Fibroblast of villous mesenchyme (primary cell): ENCODE data around the gene GNB2. TPM values are rescaled to one million over a fixed set of nuclear protein-coding genes. Genes with fewer than 3 reads are reported as not detected.
A peak's percentile ranks its signal among the peaks of the same experiment; 100 is the strongest.

ENCODE experiments used
- DNase-seq: peaks from one replicate; pipeline ENCODE4 v3.0.0-alpha.2; 2010; ENCODE audit warnings: low read depth
- H3K4me3 ChIP-seq: 2 replicates; pipeline ENCODE4 v1.5.1; 2011; ENCODE audit warnings: low read depth, mild to moderate bottlenecking, low read length
- total RNA-seq: library from RNA; depleted of rRNA; stranded (reverse); fragments of >200 nt; gene quantifications from 2 replicates; pipeline ENCODE4 v1.2.3, GENCODE V29; 2012
- TF ChIP-seq, protein P1 (sequence below): IDR thresholded peaks from 2 replicates; pipeline ENCODE4 v1.5.1; 2012; ENCODE audit warnings: low read depth, mild to moderate bottlenecking, low read length; ENCODE audit not compliant: insufficient read depth

The GNB2 gene
- total RNA-seq, 1 donor: 88.1 TPM

DNA sequence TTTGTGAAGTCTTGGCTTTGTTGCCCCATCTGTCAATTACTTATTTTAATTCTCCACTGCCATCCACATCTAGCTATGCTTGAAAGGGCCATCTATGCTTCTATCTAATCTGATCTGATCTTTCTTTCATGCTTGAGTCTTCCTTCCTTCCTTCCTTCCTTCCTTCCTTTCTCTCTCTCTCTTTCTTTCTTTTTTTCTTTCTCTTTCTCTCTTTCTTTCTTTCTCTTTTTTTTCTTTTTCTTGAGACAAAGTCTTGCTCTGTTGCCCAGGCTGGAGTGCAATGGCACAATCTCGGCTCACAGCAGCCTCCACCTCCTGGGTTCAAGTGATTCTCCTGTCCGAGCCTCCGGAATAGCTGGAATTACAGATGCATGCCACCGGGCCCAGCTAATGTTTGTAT, 43.5 kb upstream of the GNB2 start:
- H3K4me3 ChIP-seq: no peak overlapping the region
- DNase-seq: no peak
- TF ChIP-seq, protein P1, sequence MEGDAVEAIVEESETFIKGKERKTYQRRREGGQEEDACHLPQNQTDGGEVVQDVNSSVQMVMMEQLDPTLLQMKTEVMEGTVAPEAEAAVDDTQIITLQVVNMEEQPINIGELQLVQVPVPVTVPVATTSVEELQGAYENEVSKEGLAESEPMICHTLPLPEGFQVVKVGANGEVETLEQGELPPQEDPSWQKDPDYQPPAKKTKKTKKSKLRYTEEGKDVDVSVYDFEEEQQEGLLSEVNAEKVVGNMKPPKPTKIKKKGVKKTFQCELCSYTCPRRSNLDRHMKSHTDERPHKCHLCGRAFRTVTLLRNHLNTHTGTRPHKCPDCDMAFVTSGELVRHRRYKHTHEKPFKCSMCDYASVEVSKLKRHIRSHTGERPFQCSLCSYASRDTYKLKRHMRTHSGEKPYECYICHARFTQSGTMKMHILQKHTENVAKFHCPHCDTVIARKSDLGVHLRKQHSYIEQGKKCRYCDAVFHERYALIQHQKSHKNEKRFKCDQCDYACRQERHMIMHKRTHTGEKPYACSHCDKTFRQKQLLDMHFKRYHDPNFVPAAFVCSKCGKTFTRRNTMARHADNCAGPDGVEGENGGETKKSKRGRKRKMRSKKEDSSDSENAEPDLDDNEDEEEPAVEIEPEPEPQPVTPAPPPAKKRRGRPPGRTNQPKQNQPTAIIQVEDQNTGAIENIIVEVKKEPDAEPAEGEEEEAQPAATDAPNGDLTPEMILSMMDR: no peak

DNA sequence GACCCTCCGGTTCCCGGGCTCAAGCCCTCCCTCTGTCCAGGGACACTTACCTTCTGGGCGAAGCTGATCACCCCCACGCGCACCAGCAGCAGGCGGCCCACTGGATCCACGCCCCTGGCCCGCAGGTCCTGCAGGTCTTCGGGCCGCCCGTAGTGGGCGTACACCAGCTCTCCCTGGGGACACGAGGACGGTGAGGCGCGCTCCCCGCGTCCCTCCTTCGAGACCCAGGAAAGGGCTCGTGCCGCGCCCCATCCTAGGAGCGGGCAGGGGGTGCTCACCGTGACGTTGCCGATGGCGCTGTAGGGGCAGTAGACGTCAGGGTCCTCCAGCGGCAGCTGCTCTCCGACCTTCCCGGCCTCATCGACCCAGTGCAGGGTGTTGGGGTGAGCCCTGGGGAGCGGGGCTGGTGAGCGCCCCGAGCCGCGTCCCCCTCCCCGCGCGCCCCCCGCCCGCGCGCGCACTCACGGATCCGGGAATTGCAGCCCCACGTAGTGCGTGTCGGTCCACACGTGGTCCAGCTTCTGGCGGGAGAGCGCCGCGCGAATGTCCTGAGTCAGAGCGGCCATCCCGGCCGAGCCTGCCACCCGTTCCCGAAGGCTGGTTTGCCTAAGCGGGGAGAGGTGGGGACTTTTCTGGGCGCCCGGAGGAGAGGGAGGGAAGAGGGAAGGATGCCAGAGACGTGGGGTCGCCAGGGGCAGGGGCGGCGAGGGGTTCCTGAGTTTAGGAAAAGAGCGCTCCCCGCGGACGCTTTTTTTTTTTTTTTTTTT, 40.4 kb upstream of the GNB2 start:
- TF ChIP-seq, protein P1: peak; percentile 30
- H3K4me3 ChIP-seq: peak overlapping the region; percentile 53
- peak; percentile 13 for DNase-seq

DNA sequence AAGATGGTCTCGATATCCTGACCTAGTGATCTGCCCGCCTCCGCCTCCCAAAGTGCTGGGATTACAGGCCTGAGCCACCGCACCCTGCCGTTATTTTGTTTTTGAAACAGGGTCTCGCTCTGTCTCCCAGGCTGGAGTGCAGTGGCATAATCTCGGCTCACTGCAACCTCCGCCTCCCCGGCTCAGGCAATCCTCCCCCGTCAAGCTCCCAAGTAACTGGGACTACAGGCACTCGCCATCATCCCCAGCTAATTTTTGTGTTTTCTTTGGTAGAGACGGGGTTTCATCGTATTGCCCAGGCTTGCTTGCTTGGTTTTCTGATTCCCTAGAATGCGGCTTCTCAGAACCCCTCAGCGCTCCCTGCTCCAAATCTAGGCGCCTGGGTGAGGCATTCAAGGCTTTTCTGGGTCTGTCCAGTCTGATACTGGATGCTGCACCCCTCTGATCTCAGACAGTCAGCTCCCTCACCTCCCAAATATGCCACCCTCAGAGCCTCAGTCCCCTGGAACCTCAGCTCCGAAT, 33.5 kb upstream of the GNB2 start:
- DNase-seq: no peak
- H3K4me3 ChIP-seq: no peak overlapping the region
- TF ChIP-seq, protein P1: no peak

DNA sequence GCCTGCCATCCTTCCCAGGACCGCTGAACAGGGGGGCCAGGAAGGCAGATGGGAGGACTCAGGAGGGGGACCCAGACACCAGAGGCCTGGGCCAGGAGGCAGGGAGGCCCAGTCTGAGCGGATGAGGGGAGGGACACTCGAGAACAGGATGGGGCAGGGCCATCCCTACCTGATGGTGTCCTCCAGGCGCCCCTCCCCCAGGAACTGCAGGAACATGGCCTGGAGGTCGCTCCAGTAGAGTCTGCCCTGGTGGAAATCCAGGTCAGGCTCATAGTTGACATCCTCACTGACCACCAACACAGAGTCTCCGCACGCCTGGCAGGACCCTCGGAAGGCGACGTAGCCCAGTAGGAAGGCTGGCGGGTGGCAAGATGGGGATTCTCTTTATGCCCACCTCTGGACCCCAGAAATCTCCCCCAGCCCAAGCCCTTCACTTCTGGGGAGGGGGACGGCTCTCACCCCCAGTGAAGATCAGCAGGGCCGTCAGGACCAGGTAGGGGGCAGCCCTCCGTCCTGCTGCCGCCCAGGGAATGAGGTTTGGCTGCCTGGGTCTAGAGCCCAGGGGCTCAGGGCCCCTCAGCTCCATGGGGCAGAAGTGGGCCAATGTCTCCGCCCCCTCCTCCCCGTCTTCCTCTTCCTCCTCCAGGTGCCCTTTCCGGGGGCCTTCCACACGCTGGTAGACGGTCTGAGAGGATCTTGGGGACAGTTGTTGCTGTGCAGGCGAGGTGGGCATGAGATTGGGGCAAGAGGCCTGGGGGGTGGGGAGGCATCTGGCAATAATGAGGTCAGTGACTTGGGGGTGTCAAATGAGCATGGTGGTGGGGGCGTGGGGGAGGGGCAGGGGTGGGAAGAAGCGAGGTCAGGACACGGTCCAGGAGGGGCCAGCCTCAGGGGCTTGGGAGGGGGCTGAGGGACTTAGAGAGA, 32.8 kb upstream of the GNB2 start:
- H3K4me3 ChIP-seq: no peak overlapping the region
- TF ChIP-seq, protein P1: no peak
- no peak for DNase-seq

DNA sequence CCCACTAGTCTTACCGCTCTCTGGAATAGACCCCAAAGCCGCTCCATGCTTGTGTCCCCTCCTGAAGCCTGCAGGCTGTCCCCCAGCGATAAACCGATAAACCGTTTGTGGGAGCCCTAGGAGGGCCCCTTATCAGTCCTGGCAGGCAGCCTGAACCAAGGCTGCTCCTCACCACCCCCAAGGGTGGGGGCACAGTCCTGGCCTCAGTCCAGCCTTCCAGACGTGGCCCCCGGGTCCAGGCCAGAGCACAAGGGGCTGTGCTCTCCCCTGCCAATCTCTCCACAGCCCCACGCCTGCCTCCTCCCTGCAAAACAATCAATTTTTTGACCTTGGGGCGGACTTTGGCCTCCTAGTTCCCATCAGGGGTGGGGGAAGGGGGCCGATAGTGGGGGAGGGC, 32.1 kb upstream of the GNB2 start, which contains the start of gene TFR2:
Gene TFR2, minus strand, starts transcription at position 90 of the 397 bp plus-strand sequence. Its CDS starts 43 bp downstream, at position 47.
- no peak within 1 kb of the TSS for H3K4me3 ChIP-seq
- no peak for DNase-seq
- TF ChIP-seq, protein P1: no peak

DNA sequence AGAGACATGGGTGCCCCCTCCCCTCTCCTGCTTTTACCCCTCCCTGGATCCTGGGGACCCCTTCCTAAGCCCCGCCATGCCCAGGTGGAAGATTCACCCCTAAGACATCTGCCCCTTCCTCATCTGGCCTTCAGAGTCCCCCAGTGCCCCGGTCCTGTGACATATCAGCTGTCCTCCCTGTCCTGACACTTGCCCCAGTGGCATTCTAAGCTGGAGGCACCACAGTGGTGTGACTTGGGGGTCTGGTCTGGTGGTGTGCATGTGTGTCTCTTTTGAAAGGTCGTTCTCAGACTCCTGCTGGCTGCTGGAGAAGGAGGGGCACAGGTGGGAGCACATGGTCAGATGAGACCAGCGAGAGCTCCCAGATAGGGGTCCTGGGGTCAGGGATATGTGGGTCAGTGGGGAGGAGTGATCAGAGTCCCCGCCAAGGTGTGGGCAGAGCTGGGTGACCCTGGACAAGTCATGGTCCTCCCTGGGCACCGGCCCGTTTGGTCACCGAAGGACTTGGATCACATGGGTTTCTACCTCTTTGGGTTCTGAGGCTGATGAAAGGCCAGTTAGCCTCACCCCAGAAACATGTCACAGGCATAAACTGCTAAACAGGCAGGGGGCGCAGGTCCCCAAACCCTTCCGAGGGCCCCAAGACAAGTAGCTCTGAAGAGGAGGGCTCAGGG, 31.5 kb upstream of the GNB2 start:
- TF ChIP-seq, protein P1: no peak
- DNase-seq: no peak
- H3K4me3 ChIP-seq: no peak overlapping the region
